ENCODE results near the gene KLF1. TPM values are rescaled to one million over a fixed set of nuclear protein-coding genes. Genes with fewer than 3 reads are reported as not detected.

The KLF1 gene
- total RNA-seq, 4 donors from 2014 or later: not detected

DNA sequence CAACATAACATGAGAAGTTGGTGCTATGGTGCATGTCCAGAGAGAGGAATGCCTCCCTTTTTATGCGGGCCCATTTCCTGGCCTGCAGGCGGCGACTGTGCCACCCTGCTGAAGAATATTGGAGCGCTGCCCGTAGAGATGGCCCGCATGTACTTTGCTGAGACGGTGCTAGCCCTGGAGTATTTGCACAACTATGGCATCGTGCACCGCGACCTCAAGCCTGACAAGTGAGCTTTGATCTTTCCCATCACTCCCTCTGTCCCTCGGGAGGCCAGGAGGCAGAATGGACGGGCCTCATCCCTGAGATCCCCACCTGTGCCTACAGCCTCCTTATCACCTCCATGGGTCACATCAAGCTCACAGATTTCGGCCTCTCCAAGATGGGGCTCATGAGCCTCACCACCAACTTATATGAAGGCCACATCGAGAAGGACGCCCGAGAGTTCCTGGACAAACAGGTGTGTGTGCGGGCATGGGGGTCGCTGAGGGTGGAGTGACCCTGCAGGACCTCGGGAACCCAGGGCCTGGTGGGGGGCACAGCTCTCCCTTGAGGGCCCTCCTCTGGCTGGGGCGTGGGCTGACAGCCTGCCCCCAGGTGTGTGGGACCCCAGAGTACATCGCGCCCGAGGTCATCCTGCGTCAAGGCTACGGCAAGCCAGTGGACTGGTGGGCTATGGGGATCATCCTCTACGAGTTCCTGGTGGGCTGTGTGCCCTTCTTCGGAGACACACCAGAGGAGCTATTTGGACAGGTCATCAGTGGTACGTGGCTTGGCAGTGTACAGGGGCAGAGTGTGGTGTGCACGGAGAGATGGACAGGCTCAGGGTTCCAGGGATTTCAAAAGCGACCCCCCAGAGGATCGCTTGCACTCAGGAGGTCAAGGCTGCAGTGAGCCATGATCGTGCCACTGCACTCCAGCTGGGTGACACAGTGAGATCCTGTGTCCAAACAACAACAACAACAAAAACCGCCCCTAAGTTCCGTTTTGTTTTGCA is 22.0 kb downstream of the KLF1 start:
- no peak for ATAC-seq

DNA sequence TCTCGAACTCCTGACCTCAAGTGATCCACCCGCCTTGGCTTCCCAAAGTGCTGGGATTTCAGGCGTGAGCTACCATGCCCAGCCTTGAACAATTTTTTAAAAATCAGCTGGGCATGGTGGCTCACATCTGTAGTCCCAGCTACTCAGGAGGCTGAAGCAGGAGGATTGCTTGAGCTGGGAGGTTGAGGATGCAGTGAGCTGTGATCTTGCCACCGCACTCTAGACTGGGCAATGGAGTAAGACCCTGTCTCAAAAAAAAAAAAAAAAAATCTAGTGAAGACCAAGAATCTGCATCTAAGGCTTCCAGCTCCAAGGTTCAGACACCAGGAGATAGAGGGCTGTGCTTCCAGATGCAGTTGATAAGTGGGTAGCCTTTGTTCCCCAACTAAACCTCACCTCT is 22.9 kb downstream of the KLF1 start:
- intact Hi-C loops (cut with DNase I; ENCODE audit: low total_unique reads) (no loop called here), in situ Hi-C loops (cut with MboI; ENCODE audit: low sequenced_read_pairs in 4 of 4) (no loop called here)
- Histone ChIP-seq H3K36me3 (no peaks in the 10 kb centered on the region), H3K27ac (no peak overlapping the region), H3K4me1 (peaks cover 0 to 6% of the 10 kb centered on the region in 2 donors), H3K27me3 (peaks cover 7 to 9% (median 9%) of the 10 kb centered on the region in 3 donors), H3K9me3 (no peaks in the 10 kb centered on the region), H3K4me3 (no peak overlapping the region)
- TF ChIP-seq CTCF (IDR thresholded peaks at IDR 0.05 in 4 of 5, conservative IDR thresholded peaks at IDR 0.05 in 1 of 5): no peak
- no peak for TF ChIP-seq POLR2A (IDR thresholded peaks at IDR 0.05)
- DNase-seq (no peak), ATAC-seq (no peak)

More for the DNA sequence above, 22.0 kb downstream of the KLF1 start:
- Histone ChIP-seq H3K27me3 (peaks cover 7 to 9% (median 9%) of the 10 kb centered on the region in 3 donors), H3K9me3 (no peaks in the 10 kb centered on the region), H3K27ac (no peak overlapping the region), H3K4me1 (peaks cover 0 to 6% of the 10 kb centered on the region in 2 donors), H3K4me3 (no peak overlapping the region), H3K36me3 (no peaks in the 10 kb centered on the region)
- intact Hi-C loops (cut with DNase I; ENCODE audit: low total_unique reads) (no loop called here), in situ Hi-C loops (cut with MboI; ENCODE audit: low sequenced_read_pairs in 4 of 4) (no loop called here)
- TF ChIP-seq CTCF (IDR thresholded peaks at IDR 0.05 in 4 of 5, conservative IDR thresholded peaks at IDR 0.05 in 1 of 5) (no peak), POLR2A (IDR thresholded peaks at IDR 0.05) (no peak)
- no peak for DNase-seq

- H3K27me3 ChIP-seq: peaks cover 0 to 2% (median 0%) of the 10 kb centered on the region in 3 donors
- intact Hi-C loops (cut with DNase I; ENCODE audit: low total_unique reads) (no loop called here), in situ Hi-C loops (cut with MboI; ENCODE audit: low sequenced_read_pairs in 4 of 4) (no loop called here)
- TF ChIP-seq POLR2A (IDR thresholded peaks at IDR 0.05) (no peak), CTCF (IDR thresholded peaks at IDR 0.05 in 4 of 5, conservative IDR thresholded peaks at IDR 0.05 in 1 of 5) (no peak)
- H3K9me3 ChIP-seq: no peaks in the 10 kb centered on the region
- no peak for DNase-seq
- no peak overlapping the region for H3K4me3 ChIP-seq
- no peak for ATAC-seq
- no peaks in the 10 kb centered on the region for H3K4me1 ChIP-seq
- no peaks in the 10 kb centered on the region for H3K36me3 ChIP-seq
- H3K27ac ChIP-seq: no peak overlapping the region
Measured at GRCh38 chr19:12859546-12859945, 27.5 kb downstream of the KLF1 start.

DNA sequence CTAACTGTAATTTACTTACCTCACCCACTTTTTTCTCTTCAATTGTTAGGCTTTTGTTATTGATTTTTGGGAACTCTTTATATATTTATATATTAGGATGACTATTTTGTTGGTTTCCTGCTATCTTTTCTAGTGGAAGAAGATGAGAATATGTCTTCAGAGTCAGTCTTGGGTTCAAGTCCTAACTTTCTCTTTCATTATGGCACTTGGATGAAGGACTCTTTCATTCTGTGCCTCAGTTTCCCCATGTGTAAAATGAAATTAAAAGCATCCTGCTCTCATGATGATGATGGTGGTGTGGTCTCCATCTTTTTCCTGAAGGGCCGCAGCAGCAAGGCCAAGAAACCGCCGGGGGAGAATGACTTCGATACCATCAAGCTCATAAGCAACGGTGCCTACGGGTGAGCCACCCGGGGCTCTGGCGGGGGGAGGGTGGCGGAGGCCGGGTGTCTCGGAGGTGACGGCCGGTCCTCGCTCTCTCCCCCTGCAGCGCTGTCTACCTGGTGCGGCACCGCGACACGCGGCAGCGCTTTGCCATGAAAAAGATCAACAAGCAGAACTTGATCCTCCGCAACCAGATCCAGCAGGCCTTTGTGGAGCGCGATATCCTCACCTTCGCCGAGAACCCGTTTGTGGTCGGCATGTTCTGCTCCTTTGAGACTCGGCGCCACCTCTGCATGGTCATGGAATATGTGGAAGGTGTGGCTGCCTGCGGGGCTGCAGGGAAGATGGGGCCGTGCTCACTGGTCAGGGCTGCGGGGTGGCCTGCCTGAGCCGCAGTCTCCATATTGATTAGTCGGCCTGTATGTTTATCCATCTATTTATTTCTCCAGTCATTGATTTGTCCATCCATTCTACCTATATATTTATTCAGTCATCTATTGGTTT is 28.7 kb downstream of the KLF1 start:
- Histone ChIP-seq H3K27me3 (peaks cover 0 to 2% (median 0%) of the 10 kb centered on the region in 3 donors), H3K36me3 (no peaks in the 10 kb centered on the region), H3K27ac (no peak overlapping the region), H3K4me1 (no peaks in the 10 kb centered on the region), H3K4me3 (no peak overlapping the region), H3K9me3 (no peaks in the 10 kb centered on the region)
- TF ChIP-seq POLR2A (IDR thresholded peaks at IDR 0.05): no peak
- TF ChIP-seq CTCF (IDR thresholded peaks at IDR 0.05 in 4 of 5, conservative IDR thresholded peaks at IDR 0.05 in 1 of 5): no peak
- no peak for ATAC-seq
- DNase-seq: no peak
- in situ Hi-C loops (cut with MboI; ENCODE audit: low sequenced_read_pairs in 4 of 4): no loop called here
- intact Hi-C loops (cut with DNase I; ENCODE audit: low total_unique reads): no loop called here
